ENCODE measurements around the gene GRIA1. TPM values are rescaled to one million over a fixed set of nuclear protein-coding genes. Genes with fewer than 3 reads are reported as not detected.

Gene GRIA1
- total RNA-seq, 2 donors from 2014 or later, result 2.7 TPM; not detected in 1

GRCh38 chr5:153508700-153509099, 18.2 kb downstream of the GRIA1 start:
- no peaks in the 10 kb centered on the region for H3K9me3 ChIP-seq
- 80% methylated on average over 1 of the region's 1 CpG for WGBS
- no peak for DNase-seq (ENCODE audit: low spot score)

GRCh38 chr5:153511622-153512021, 21.2 kb downstream of the GRIA1 start:
- H3K27ac ChIP-seq, result no peak overlapping the region
- H3K27me3 ChIP-seq (replicated peaks; ENCODE audit: insufficient read depth), result no peaks in the 10 kb centered on the region
- WGBS, result 63% methylated on average over 6 of the region's 6 CpGs
- H3K4me3 ChIP-seq, result no peak overlapping the region
- no peaks in the 10 kb centered on the region for H3K4me1 ChIP-seq (replicated peaks)
- no peaks in the 10 kb centered on the region for H3K9me3 ChIP-seq
- no peak for DNase-seq (ENCODE audit: low spot score)
- H3K36me3 ChIP-seq, result no peaks in the 10 kb centered on the region
- TF ChIP-seq POLR2AphosphoS5 (IDR thresholded peaks at IDR 0.05), result no peak
- TF ChIP-seq, protein P1, sequence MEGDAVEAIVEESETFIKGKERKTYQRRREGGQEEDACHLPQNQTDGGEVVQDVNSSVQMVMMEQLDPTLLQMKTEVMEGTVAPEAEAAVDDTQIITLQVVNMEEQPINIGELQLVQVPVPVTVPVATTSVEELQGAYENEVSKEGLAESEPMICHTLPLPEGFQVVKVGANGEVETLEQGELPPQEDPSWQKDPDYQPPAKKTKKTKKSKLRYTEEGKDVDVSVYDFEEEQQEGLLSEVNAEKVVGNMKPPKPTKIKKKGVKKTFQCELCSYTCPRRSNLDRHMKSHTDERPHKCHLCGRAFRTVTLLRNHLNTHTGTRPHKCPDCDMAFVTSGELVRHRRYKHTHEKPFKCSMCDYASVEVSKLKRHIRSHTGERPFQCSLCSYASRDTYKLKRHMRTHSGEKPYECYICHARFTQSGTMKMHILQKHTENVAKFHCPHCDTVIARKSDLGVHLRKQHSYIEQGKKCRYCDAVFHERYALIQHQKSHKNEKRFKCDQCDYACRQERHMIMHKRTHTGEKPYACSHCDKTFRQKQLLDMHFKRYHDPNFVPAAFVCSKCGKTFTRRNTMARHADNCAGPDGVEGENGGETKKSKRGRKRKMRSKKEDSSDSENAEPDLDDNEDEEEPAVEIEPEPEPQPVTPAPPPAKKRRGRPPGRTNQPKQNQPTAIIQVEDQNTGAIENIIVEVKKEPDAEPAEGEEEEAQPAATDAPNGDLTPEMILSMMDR (IDR thresholded peaks at IDR 0.05), result no peak
- TF ChIP-seq POLR2A (IDR thresholded peaks at IDR 0.05), result no peak
- intact Hi-C loops (cut with DNase I), result no loop called here

More at GRCh38 chr5:153508700-153509099, 18.2 kb downstream of the GRIA1 start:
- Histone ChIP-seq H3K36me3 (no peaks in the 10 kb centered on the region), H3K27me3 (replicated peaks; ENCODE audit: insufficient read depth) (no peaks in the 10 kb centered on the region), H3K27ac (no peak overlapping the region), H3K4me3 (no peak overlapping the region), H3K4me1 (replicated peaks) (no peaks in the 10 kb centered on the region)
- intact Hi-C loops (cut with DNase I), result no loop called here
- TF ChIP-seq POLR2AphosphoS5 (IDR thresholded peaks at IDR 0.05), result no peak
- TF ChIP-seq, protein P1 (IDR thresholded peaks at IDR 0.05), result no peak
- TF ChIP-seq POLR2A (IDR thresholded peaks at IDR 0.05), result no peak

GRCh38 chr5:153513156-153513555, 22.7 kb downstream of the GRIA1 start:
- no peak for TF ChIP-seq POLR2AphosphoS5 (IDR thresholded peaks at IDR 0.05)
- TF ChIP-seq, protein P1 (IDR thresholded peaks at IDR 0.05), result no peak
- no peak for TF ChIP-seq POLR2A (IDR thresholded peaks at IDR 0.05)
- no peaks in the 10 kb centered on the region for H3K27me3 ChIP-seq (replicated peaks; ENCODE audit: insufficient read depth)
- intact Hi-C loops (cut with DNase I), result no loop called here
- 89% methylated on average over 4 of the region's 4 CpGs for WGBS
- no peaks in the 10 kb centered on the region for H3K9me3 ChIP-seq
- no peak overlapping the region for H3K4me3 ChIP-seq
- H3K36me3 ChIP-seq, result no peaks in the 10 kb centered on the region
- H3K27ac ChIP-seq, result no peak overlapping the region
- H3K4me1 ChIP-seq (replicated peaks), result no peaks in the 10 kb centered on the region
- DNase-seq (ENCODE audit: low spot score), result no peak

- Histone ChIP-seq H3K36me3 (no peaks in the 10 kb centered on the region), H3K27me3 (replicated peaks; ENCODE audit: insufficient read depth) (no peaks in the 10 kb centered on the region), H3K4me1 (replicated peaks) (no peaks in the 10 kb centered on the region), H3K4me3 (no peak overlapping the region), H3K9me3 (no peaks in the 10 kb centered on the region), H3K27ac (no peak overlapping the region)
- DNase-seq (ENCODE audit: low spot score), result no peak
- TF ChIP-seq, protein P1 (IDR thresholded peaks at IDR 0.05), result no peak
- TF ChIP-seq POLR2A (IDR thresholded peaks at IDR 0.05), result no peak
- no peak for TF ChIP-seq POLR2AphosphoS5 (IDR thresholded peaks at IDR 0.05)
- intact Hi-C loops (cut with DNase I), result no loop called here
- WGBS, result 88% methylated on average over 2 of the region's 2 CpGs
Observed at GRCh38 chr5:153515301-153515700, 24.8 kb downstream of the GRIA1 start.

DNA sequence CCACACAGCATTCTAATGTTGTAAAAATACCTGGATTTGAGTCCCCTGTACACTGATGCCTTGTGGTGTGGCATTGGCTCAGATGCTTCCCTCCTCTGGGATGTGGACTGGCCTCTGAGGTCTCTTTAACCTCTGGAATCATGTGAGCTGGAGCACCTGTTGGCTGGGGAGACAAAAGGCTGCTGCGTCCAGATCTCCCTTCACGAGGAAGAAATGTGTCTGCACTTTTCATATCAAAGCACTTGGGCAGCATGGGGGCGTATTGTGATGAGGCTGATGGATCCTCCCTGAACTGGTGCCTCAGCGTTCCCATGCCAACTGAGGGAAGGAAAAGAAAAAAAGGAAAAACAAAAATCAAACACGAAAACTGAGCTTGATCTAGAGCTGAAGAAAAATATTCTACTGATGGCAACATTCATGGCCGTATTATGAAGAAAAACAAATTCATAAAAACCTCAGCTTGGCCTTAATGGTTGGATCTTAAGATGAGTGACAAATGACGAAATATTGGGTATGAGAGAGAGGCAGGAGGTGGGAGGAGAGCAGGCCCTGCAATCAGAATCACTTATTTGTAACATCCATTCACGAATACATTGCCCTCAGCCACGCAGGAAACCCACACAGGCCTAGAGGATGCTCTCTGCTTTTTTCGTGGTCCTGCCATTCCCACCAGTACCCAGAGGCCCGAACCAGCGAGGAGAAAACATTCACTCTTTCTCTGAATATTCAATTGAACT, 26.2 kb downstream of the GRIA1 start:
- H3K9me3 ChIP-seq, result no peaks in the 10 kb centered on the region
- H3K27me3 ChIP-seq (replicated peaks; ENCODE audit: insufficient read depth), result no peaks in the 10 kb centered on the region
- DNase-seq (ENCODE audit: low spot score), result no peak
- no peaks in the 10 kb centered on the region for H3K4me1 ChIP-seq (replicated peaks)
- no peak overlapping the region for H3K4me3 ChIP-seq
- H3K27ac ChIP-seq, result no peak overlapping the region
- 69% methylated on average over 12 of the region's 12 CpGs for WGBS
- intact Hi-C loops (cut with DNase I), result no loop called here
- H3K36me3 ChIP-seq, result no peaks in the 10 kb centered on the region
- TF ChIP-seq, protein P1 (IDR thresholded peaks at IDR 0.05), result no peak
- TF ChIP-seq POLR2AphosphoS5 (IDR thresholded peaks at IDR 0.05) (no peak), POLR2A (IDR thresholded peaks at IDR 0.05) (no peak)
